ENCODE measurements around the gene FAM168A. TPM values are rescaled to one million over a fixed set of nuclear protein-coding genes. Genes with fewer than 3 reads are reported as not detected.

FAM168A gene
- total RNA-seq, 1 experiment from 2014 or later, result 21.1 TPM

- Mint-ChIP-seq H3K27me3 (ENCODE audit: low read depth) (no peaks in the 10 kb centered on the region), H3K27ac (no peak overlapping the region), H3K4me1 (peaks cover 0 to 2% of the 10 kb centered on the region in 2 experiments; a peak in 1 of 4 replicates), H3K36me3 (ENCODE audit: insufficient read depth in 1 of 3, low read depth in 3 of 3) (no peaks in the 10 kb centered on the region), H3K9me3 (no peaks in the 10 kb centered on the region), H3K4me3 (no peak overlapping the region)
- Histone ChIP-seq H3K9me3 (ENCODE audit: control insufficient read depth, low read depth, low read length) (no peaks in the 10 kb centered on the region), H3T11ph (ENCODE audit: low read length) (no peak overlapping the region), H3K27ac (ENCODE audit: insufficient read length, low read depth, low read length) (no peak overlapping the region), H3K23me2 (ENCODE audit: insufficient read length, low read depth, low read length, poor library complexity, severe bottlenecking) (no peaks in the 10 kb centered on the region), H3K79me2 (ENCODE audit: insufficient read depth, low read length) (no peaks in the 10 kb centered on the region), H4K5ac (ENCODE audit: insufficient read length, low read depth, low read length) (no peak overlapping the region), H2BK5ac (ENCODE audit: insufficient read length, low read length) (no peak overlapping the region), H3K4me2 (ENCODE audit: insufficient read depth, insufficient read length, low read length) (no peak overlapping the region), H3K18ac (ENCODE audit: insufficient read length, low read depth, low read length) (no peak overlapping the region), H3K9ac (ENCODE audit: extremely low read depth, insufficient read length, low read length) (no peak overlapping the region), H3K4me1 (ENCODE audit: insufficient read depth, low read length) (no peaks in the 10 kb centered on the region), H3K56ac (ENCODE audit: insufficient read length, low read depth, low read length) (no peak overlapping the region), H2BK20ac (ENCODE audit: low read depth, low read length, poor library complexity, severe bottlenecking) (no peak overlapping the region), H4K91ac (ENCODE audit: insufficient read length, low read depth, low read length) (no peak overlapping the region), H4K20me1 (ENCODE audit: control insufficient read depth, insufficient read depth, insufficient read length) (no peaks in the 10 kb centered on the region), H3K14ac (ENCODE audit: insufficient read depth, low read length) (no peak overlapping the region), H2AK5ac (ENCODE audit: insufficient read length, low read length) (no peak overlapping the region), H3K4ac (ENCODE audit: low read depth, low read length) (no peak overlapping the region), H2BK12ac (ENCODE audit: insufficient read length, low read depth, low read length) (no peak overlapping the region), H2BK15ac (ENCODE audit: low read depth, low read length) (no peak overlapping the region), H3K79me1 (ENCODE audit: insufficient read depth, low read depth, low read length, poor library complexity, severe bottlenecking) (no peaks in the 10 kb centered on the region), H2AFZ (ENCODE audit: low read length) (no peak overlapping the region), H4K8ac (replicated peaks; ENCODE audit: insufficient read length, low read depth, low read length) (no peak overlapping the region), H3K23ac (ENCODE audit: insufficient read length, low read depth, low read length) (no peak overlapping the region), H3K27me3 (ENCODE audit: insufficient read depth, low read length) (no peaks in the 10 kb centered on the region), H2BK120ac (ENCODE audit: low read depth, low read length, poor library complexity, severe bottlenecking) (no peak overlapping the region)
- TF ChIP-seq, protein P1, sequence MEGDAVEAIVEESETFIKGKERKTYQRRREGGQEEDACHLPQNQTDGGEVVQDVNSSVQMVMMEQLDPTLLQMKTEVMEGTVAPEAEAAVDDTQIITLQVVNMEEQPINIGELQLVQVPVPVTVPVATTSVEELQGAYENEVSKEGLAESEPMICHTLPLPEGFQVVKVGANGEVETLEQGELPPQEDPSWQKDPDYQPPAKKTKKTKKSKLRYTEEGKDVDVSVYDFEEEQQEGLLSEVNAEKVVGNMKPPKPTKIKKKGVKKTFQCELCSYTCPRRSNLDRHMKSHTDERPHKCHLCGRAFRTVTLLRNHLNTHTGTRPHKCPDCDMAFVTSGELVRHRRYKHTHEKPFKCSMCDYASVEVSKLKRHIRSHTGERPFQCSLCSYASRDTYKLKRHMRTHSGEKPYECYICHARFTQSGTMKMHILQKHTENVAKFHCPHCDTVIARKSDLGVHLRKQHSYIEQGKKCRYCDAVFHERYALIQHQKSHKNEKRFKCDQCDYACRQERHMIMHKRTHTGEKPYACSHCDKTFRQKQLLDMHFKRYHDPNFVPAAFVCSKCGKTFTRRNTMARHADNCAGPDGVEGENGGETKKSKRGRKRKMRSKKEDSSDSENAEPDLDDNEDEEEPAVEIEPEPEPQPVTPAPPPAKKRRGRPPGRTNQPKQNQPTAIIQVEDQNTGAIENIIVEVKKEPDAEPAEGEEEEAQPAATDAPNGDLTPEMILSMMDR (conservative IDR thresholded peaks at IDR 0.05), result no peak
- no peak for DNase-seq
- WGBS (ENCODE audit: extremely low coverage, insufficient read length, low lambda C conversion rate), result no CpG with 5 or more reads among the region's 3 CpGs
These were observed 129.2 kb downstream of the FAM168A start for GRCh38 chr11:73468590-73469161.
